Dedifferentiated amniotic fluid mesenchymal stem cell (primary cell): ENCODE measurements around the gene CREB3.
A peak's percentile ranks its signal among the peaks of the same experiment; 100 is the strongest.

Experiments
- DNase-seq: peaks from one replicate; pipeline ENCODE4 v3.0.0-alpha.2; 2016; ENCODE audit errors: extremely low spot score

CREB3 gene

DNA sequence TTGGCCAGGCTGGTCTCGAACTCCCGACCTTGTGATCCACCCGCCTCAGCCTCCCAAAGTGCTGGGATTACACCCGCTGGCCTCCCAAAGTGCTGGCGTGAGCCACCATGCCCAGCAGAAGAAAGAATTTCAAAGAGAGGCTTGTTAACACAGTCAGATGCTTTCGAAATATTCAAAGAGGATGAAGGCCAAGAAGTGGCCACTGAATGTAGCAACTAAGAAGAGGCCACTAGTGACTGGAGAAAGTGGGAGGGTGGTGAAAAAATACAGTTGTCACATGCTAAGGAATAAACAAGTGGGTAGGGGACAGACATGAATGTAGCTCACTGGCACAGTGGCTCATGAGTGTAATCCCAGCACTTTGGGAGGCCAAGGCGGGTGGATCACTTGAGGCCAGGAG, 29.8 kb upstream of the CREB3 start:
- DNase-seq, result no peak

DNA sequence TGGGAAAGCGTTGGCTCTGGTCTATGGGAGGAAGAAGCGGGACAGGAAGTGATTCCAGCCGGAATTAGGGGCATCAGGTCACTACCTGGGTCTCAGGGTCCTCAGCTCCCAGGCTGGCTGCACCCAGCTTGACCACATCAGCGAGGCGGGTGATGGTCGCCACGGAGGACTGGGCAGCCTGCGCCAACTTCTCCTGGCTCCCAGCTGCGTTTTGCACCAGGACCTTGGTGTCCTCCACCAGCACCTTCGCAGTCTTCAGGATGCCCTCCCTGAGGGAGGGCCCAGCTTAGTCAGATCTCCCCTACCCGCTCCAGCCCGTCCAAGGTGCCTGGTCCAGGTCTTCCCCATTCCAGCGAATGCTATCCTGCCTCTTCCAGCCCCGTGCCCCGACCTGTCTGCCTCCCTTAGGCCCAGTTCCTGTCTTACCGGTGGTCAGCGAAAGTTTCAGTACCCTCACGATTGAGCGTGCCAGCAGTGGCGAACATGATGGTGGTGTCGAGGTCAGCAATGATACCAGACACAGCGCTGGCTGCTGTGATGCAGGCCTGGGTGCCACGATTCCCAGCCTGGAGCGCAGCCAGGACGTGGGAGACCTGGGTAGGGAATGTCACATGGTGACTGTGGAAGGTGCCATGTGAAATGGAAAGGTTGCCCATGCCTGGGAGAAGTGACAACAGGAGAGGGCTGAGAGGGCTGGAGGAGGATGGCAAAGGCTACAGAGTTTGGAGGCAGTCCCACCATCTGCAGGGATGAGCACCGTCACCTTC, 28.4 kb upstream of the CREB3 start:
- DNase-seq, result no peak

DNA sequence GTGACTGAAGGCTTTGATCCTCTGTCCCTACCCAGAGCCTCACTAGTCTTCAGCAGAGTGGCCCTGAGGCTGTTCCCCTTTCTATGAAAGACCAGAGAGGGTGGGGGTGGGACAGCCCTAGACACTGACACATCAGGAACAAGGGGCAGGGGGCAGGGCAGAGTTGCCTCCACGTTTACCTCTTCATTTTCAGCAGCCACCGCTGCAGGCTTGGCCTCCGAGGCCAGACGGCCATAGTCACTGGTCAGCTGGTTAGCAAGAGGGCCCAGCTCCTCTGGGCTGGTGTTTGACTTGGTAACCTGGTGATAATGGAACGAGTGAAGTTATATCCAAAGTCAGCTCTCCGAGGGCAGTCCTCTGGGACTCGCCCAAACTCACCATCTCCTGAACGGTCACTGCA, 27.1 kb upstream of the CREB3 start:
- no peak for DNase-seq

DNA sequence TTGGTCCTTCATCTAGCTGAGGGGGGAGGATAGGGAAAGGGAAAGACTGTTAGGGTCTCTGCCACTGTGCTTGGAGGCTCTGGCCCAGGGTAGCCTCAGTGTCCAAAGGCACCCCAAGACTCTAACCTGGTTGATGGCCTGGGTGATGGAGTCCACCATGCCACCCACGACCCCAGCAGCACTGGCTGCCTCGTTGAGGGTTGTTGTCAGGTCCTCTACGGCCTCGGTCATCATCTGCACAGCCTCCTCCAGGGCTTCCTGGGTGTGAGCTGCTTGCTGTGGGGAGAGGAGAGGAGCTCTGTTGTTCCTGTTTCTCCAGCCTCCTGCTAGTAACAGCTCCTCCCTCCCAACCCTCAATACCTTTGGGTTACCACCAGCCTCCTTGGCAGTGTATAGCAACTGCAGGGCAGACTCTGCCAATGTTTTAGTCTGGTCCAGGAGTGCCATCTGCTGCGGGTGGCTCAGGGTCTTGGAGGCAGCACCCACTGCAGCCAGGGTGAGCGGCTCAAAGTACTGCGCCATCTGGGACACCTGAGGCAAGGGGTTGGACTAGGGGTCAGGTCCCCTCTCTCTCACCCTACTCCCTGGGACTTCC, 26.5 kb upstream of the CREB3 start:
- no peak for DNase-seq

DNA sequence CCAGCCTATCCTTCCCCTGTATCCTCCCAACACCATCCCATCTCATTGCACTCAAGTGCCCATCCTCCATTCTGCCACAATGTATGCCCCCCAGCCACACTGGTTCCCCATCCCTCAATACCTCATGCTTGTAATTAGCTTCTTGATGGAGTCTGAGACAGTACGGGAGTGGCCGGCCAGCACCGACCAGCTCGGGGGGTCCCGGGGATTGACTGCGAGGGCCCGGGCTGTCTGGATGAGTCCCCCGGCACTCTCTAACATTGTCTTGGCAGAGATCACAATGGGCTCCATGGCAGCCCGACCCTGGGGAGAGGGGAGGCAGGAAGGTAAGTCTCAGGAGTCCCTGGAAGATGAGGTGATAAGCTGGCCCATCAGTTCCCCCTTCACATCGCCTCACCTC, 25.5 kb upstream of the CREB3 start:
- no peak for DNase-seq

DNA sequence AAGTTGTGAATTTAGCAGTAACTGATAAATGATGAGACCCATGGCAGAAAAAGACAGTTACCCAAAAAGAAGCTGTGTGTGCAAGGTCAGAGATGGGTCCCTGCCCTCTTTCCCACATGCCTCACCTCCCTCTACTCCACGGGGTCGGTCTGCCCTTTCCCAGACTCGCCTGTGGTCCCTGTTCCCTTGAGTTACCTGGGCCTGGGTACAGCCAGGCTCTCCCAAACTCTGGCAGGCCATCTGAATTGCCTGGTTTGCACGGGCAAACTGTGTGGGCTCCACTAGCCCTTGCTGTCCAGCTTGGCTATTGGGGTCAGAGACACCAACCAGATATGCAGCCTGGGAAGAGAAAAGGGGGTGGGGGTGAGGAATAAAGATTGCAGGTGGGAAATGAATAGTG, 24.3 kb upstream of the CREB3 start:
- DNase-seq, result no peak

DNA sequence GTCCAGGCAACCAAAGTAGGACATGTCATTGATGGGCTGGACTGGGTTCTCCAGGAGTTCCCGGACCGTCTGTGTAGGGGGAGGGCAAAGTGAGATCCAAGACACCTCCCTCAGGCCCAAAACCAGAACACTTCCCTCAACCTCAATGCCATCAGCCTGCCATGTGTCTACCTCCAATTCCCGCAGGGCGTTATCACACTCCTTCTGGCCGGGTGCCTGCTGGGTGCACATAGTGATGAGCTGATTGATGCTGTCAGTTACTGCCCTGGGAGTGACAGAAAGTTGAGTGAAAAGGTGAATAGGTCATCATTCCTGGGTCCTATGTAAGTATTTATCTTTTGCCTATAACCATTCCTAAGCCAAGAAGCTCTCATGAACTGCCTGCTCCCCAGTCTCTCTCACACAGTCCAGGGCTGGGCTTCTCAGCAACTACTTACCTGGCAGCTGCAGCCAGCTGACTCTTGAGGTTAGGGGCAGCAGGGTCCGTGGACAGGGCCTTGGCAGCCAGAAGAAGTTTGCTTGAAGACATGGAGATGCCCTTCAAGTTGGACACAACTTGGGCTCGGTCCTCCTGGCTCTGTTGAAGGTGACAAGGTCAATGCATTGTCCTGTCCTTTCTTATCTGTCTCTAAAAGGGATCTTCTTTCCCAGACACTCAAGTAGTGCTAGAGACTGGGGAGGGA, 21.5 kb upstream of the CREB3 start:
- no peak for DNase-seq

DNA sequence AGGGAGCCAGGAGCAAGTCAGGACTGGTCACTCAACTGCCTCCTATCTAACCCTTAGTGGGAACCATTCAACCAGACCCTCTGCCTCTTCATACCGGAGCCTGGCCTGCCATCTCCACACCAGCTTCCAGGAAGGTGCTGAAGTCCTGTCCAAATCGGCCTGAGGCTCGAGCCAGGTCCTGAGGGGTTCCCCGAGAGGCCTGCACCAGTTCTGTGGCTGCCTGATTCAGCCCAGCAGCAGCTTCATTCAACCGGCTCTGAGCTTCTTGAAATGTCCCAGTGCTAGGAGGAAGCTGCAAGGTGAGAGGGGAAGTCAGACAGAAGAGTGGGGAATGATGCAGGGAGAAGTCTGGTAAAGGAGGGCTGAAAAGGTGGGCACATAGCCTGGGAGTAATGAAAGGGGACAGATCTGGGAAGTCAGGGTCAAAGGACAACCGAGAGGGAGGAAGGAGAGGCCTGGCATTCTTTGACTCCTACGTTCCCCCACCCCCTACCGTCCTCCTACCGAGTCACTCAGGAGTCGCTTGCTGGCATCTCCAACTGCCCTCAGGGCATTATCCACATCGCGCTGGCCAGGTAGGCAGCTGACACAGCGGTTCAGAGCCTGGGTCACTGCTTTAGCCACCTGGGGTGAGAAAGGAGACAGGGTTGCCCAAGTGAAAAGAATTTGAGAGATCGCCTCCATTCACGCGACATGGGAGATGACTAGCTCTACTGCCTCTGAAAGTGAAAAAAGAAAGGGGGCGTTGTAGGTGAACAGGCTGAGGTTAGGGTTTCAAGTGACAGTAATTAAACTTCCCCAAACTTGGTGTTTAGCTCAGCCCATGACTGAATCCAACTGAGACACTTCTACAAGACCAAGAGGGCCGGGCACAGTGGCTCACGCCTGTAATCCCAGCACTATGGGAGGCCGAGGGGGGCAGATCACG, 20.7 kb upstream of the CREB3 start:
- no peak for DNase-seq

DNA sequence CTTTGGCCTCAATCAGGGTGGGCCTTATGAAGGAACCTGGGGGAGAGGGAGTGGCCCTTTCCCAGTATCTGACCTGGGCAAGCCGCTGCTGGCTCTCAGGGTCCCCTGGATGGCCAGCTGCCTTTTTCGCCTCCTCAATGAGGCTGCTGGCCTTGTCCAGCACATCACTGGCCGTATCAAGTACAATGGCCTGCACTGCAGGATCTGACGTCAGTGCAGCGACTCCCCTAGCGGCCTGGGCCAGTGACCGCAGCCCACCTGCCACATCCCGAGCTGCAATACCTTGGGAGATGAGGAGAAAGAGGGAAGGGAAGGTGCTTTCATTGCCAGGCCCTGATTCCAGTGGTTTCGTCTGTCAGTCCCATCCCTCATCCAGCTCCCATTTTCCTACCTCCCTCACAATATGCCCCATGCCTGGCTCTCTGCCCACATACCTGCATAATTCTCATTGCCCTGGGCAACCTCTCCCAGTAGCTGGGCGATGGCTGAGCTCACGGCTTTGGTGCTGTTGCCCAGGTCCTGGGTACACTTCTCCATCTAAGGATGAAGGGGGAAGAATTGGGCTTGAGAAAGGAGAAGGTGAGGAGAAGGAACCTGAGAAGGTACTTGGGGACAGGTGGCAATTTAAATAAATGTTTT, 19.6 kb upstream of the CREB3 start:
- no peak for DNase-seq

DNA sequence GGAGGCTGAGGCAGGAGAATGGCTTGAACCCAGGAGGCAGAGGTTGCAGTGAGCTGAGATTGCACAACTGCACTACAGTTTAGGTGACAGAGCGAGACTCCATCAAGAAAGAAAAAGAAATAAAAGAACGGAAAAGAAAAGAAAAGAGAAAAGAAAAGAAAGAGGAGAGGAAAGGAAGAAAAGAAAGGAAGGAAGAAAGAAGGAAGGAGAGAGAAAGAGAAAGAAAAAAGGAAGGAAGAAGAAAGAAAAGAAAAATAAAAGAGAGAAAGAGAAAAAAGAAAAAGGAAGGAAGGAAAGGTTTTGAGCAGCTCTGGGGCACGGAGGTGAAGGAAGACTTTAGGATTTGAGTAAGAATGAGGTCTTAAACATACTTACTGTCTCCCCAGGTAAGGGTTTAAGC, 18.9 kb upstream of the CREB3 start:
- DNase-seq, result no peak

DNA sequence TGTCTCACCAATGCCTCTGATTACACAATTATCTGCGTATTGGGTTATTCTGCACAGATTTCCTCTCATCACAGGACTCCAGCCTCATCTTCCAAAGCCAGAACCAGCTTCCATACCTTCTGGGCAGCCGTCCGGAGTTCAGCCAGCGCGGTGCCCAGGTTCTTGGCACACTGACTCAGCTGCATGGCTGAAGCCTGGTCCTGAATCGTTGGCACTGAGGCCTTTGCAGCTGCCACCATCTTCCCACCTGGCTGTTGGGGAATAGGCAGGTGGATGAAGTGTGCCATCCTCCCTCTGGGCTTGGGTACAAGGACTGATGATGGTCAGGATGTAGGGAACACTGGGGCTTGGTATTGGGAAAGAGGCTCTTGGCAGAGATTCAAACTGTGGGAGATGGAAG, 18.3 kb upstream of the CREB3 start:
- DNase-seq, result no peak

DNA sequence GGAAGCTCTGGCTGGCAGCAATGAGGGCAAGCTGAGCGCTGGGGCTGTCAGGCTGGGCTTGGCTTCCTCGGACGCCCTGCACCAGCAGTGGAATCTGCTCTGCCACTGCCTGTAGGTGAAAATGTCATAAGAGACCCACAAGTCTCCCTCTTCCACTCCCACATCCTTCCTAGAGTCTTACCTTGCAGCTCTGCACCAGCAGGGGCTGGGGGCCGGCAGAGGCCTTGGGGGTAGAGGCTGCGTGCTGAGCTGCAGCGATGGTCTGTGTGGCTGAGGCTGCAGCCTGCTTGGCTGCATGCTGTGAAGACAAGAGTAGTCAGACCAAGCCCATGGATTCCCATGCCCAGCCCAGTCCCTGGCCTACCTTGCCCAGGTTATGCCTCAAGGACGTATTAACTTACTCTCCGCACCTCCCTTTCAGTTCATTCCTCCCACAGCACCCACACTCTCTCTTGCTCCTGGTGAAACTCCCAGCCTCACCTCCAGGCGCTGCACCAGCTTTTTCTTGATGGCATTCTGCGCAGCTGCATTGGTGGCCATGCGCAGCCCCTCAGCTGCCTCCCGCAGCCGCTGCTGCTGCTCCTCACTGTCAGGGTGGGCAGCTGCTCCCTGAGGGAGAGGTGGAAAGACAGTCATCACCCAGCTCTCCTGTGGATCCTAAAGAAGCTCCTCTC, 17.8 kb upstream of the CREB3 start:
- no peak for DNase-seq

DNA sequence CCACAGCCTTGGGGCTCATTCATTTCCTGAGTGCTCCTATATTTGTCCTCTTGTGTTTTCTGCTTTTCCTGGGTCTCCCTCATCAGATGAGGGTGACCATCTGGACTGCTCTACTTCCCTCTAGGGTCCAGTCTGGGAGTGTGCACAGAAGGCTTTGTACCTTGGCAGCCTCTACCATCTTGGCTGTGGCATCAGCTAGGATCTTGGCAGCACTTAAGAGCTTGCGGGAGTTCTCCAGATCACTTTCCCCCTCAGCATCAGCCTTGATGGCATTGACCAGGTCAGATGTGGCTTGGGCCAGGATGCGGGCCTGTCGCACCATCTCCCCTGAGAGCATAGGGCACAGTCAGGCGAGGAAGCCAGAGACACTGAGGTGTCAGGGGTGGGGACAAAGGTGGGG, 16.2 kb upstream of the CREB3 start:
- DNase-seq, result no peak

DNA sequence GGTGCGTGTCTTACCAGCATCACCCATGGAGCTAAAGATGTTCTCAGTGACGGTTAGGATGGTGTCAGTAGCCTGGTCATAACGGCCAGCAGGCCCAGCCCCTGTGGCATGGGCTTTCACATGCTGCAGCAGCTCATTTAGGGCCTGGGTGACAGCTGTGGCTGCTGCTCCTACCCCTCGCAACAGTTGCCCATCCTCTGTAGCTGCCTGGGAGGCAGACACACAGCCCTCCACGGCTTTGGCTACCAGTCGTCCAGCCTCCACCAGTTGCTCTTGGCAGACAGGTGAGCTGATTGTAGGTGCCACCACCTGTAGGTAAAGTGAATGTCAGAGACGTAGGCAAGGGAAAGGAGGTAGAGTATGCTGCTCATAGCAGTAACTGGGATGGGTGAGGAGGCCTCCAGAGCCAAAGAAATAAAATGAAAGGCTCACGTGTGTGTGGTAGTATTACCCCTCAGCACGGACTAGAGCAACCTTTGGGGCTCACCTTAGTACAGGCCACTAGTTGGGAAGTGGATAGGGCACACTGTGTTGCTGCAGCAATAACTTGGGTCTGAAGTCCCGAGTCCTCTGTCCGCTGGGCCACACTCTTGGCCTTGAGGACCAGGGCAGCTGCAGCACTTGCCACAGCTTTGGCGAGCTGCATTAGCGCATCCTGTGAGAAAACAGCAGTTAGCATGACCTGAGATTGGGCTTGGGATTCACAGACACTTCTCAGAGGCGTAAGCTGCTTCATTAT, 15.2 kb upstream of the CREB3 start:
- no peak for DNase-seq

DNA sequence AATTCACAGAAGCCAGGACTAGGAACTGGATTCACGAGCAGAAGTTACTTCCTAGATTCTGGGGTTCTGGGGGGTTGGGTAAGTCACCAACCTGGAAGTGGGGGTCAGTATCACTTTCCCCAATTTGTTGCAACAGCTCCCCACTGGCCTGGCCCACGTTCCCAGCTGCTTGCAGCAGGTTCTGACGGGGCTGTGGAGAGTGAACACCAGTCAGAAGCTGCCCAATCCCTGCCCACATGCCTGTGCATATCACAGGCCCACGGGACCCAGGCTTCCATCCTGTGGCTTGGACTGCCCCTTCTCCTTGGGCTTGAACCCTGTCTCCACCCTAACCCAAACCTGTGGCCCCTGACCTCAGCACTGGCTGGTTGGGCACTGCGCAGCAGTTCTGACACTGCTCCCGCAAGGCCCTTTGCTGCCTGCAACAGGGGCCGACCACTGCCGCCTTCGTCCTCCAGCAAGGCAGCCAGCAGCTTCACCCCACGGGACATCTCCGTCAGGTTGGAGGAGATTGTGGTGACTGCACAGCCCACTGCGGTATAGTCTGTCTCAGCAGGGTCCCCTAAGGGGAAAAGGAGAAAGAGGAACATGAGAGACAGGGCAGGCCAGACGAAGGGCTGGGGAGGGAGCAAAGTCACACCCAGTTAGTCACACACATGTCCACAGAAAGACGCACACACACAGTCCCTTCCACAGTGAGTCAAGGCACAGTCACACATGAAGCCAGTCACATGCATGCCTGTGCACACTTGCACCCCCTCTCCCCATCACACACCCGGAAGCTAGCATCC, 13.6 kb upstream of the CREB3 start:
- DNase-seq, result no peak

DNA sequence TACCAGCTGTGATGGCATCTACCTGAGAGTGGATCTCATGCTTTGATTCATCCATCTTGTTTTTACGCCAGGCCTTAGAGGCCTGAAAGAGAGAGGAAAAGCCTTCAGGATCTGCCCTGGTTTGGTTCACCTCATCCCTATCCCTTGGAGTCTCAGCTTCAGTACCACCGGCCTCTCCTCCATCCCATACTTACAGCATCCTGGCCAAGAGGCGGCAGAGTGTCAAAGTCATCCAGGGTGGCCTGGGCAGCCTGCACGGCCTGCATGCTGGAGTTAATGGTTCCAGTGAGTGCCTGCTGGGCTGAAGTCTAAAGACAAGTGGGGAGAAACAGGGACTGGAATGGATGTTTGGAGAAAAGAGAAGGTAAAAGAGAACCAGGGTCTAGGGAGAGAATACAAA, 12.9 kb upstream of the CREB3 start:
- no peak for DNase-seq

DNA sequence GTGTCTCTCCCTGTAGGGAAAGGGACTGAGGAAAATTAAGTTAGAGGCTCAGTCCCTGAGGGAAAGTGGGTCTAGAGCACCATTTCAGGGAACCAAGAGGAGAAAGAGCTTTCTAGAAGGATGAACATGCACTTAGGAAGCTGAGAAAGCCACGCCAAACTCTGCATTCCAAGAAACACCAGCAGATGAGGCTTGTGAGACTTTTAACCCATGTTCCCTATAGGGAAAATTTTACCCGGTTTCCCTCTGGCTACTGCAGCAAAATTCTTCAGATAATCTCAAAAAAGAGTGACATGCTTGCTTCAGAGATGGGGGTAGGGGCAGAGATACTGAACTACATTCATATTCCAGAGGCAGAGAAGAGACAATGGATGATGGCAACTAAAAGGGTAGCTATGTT, 9.0 kb upstream of the CREB3 start:
- DNase-seq, result no peak

DNA sequence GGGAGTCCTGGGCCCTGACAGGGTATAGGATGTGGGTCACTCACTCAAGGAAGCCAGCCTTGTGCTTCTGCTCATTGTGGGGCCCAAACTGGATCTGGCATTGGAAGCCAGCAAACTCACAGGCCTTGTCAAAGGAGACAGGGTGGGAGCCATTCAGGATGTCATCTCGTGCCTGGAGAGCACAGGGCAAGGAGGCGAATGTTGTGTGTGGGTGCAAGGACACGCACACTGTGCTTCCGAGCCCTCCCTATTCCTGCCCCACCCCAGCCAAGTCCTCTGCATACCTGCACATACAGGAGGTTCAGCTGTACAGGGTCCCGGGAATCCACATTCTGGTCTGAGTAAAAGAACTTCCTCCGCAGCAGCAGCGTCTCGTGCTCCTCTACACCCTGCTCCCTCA, 8.6 kb upstream of the CREB3 start:
- no peak for DNase-seq

DNA sequence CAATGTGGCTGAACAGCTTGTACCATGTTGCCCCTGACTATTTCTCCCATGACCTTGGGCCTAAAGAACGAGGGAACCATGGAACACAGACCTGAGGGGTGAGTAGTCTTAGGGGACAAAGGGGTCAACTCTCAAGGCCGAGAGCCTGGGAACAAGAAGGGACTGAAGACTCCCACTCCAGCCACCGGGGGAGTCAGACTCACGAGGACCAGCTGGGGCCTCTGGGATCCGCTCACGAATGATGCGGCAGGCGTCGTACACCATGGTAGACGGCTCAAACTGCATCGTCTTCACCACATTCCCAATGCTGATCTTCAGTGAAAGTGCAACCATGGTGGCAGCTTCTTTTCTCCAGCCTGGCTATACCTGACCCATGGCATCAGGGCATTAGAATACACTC, 7.1 kb upstream of the CREB3 start:
- DNase-seq, result no peak

DNA sequence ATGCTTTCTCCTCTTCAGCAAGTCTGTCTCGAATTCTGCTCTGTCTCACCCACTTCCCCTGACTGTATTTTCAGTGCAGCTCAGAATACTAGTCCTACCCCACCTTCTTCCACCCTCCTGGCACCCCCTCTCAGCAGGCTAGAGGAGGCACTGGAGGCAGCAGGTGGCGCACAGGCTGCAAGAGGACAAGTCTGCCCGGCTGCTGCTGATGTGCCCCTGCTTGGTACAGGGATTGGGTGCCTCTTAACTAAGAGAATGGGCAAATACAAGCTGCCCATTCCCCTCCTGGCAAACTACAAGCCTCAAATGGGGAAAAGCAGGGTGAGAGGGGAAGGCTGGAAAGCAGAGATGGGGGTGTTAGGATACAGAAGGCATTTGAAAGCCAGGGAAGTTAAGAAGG, 5.5 kb upstream of the CREB3 start:
- peak; percentile 33 for DNase-seq
